Measurements from ENCODE around the gene TMTC3. TPM values are rescaled to one million over a fixed set of nuclear protein-coding genes. Genes with fewer than 3 reads are reported as not detected.
A peak's percentile ranks its signal among the peaks of the same experiment; 100 is the strongest.

The TMTC3 gene
- total RNA-seq, 4 donors from 2014 or later: 24.9 to 37.1 (median 31.9) TPM

- Histone ChIP-seq H3K9me3 (no peaks in the 10 kb centered on the region), H3K27ac (no peak overlapping the region), H3K4me3 (no peak overlapping the region), H3K4me1 (peaks cover 17% of the 10 kb centered on the region), H3K36me3 (peaks cover 2% of the 10 kb centered on the region), H3K27me3 (no peaks in the 10 kb centered on the region)
- DNase-seq (ENCODE audit: low spot score in 2 of 2): no peak
- TF ChIP-seq POLR2A (IDR thresholded peaks at IDR 0.05) (no peak), EP300 (IDR thresholded peaks at IDR 0.05) (no peak), POLR2AphosphoS5 (IDR thresholded peaks at IDR 0.05) (no peak), CTCF (IDR thresholded peaks at IDR 0.05) (no peak)
- 100% methylated on average over 2 of the region's 2 CpGs for WGBS
These were observed 8.0 kb downstream of the TMTC3 start for GRCh38 chr12:88150063-88150462.

- 78% methylated on average over 3 of the region's 3 CpGs for WGBS
- Histone ChIP-seq H3K4me1 (peaks cover 4% of the 10 kb centered on the region), H3K9me3 (no peaks in the 10 kb centered on the region), H3K27ac (no peak overlapping the region), H3K36me3 (peaks cover 9% of the 10 kb centered on the region), H3K4me3 (no peak overlapping the region), H3K27me3 (no peaks in the 10 kb centered on the region)
- TF ChIP-seq CTCF (IDR thresholded peaks at IDR 0.05) (peak in 1 of 2 donors; percentile 15), POLR2AphosphoS5 (IDR thresholded peaks at IDR 0.05) (no peak)
- no peak for DNase-seq (ENCODE audit: low spot score in 2 of 2)
These were observed 11.9 kb downstream of the TMTC3 start for GRCh38 chr12:88153959-88154358.

- 94% methylated on average over 1 of the region's 1 CpG for WGBS
- no peaks in the 10 kb centered on the region for H3K4me1 ChIP-seq
- TF ChIP-seq EP300 (IDR thresholded peaks at IDR 0.05) (no peak), CTCF (IDR thresholded peaks at IDR 0.05) (no peak), POLR2A (IDR thresholded peaks at IDR 0.05) (no peak), POLR2AphosphoS5 (IDR thresholded peaks at IDR 0.05) (no peak)
- no peaks in the 10 kb centered on the region for H3K27me3 ChIP-seq
- no peak overlapping the region for H3K27ac ChIP-seq
- DNase-seq (ENCODE audit: low spot score in 2 of 2): no peak
- H3K4me3 ChIP-seq: no peak overlapping the region
- peaks cover 14% of the 10 kb centered on the region for H3K36me3 ChIP-seq
- no peaks in the 10 kb centered on the region for H3K9me3 ChIP-seq
These were observed 14.1 kb downstream of the TMTC3 start for GRCh38 chr12:88156075-88156654.

GRCh38 chr12:88163371-88163770, 21.3 kb downstream of the TMTC3 start:
- H3K4me1 ChIP-seq: no peaks in the 10 kb centered on the region
- no peak overlapping the region for H3K27ac ChIP-seq
- no peaks in the 10 kb centered on the region for H3K27me3 ChIP-seq
- H3K9me3 ChIP-seq: no peaks in the 10 kb centered on the region
- H3K36me3 ChIP-seq: peaks cover 36% of the 10 kb centered on the region
- WGBS: 100% methylated on average over 2 of the region's 2 CpGs
- no peak for DNase-seq (ENCODE audit: low spot score in 2 of 2)
- TF ChIP-seq POLR2A (IDR thresholded peaks at IDR 0.05) (no peak), CTCF (IDR thresholded peaks at IDR 0.05) (no peak), POLR2AphosphoS5 (IDR thresholded peaks at IDR 0.05) (no peak), EP300 (IDR thresholded peaks at IDR 0.05) (no peak)
- H3K4me3 ChIP-seq: no peak overlapping the region

GRCh38 chr12:88166179-88166578, 24.1 kb downstream of the TMTC3 start:
- Histone ChIP-seq H3K36me3 (peaks cover 44% of the 10 kb centered on the region), H3K9me3 (no peaks in the 10 kb centered on the region), H3K4me3 (no peak overlapping the region), H3K27ac (no peak overlapping the region), H3K27me3 (no peaks in the 10 kb centered on the region), H3K4me1 (no peaks in the 10 kb centered on the region)
- 97% methylated on average over 1 of the region's 1 CpG for WGBS
- DNase-seq (ENCODE audit: low spot score in 2 of 2): no peak
- TF ChIP-seq CTCF (IDR thresholded peaks at IDR 0.05) (no peak), EP300 (IDR thresholded peaks at IDR 0.05) (no peak), POLR2AphosphoS5 (IDR thresholded peaks at IDR 0.05) (no peak), POLR2A (IDR thresholded peaks at IDR 0.05) (no peak)

Measured in suprapubic skin (tissue), 4 donors.